ENCODE results near the gene WDR13.
"Not testable (repeated sequence)": the region's sequence is repeated elsewhere in the genome, so short reads cannot be mapped to it uniquely, and the experiment has no call there.

Gene WDR13
- total RNA-seq: 29.6 to 55.2 (median 36.8) reads per million in 9 experiments

DNA sequence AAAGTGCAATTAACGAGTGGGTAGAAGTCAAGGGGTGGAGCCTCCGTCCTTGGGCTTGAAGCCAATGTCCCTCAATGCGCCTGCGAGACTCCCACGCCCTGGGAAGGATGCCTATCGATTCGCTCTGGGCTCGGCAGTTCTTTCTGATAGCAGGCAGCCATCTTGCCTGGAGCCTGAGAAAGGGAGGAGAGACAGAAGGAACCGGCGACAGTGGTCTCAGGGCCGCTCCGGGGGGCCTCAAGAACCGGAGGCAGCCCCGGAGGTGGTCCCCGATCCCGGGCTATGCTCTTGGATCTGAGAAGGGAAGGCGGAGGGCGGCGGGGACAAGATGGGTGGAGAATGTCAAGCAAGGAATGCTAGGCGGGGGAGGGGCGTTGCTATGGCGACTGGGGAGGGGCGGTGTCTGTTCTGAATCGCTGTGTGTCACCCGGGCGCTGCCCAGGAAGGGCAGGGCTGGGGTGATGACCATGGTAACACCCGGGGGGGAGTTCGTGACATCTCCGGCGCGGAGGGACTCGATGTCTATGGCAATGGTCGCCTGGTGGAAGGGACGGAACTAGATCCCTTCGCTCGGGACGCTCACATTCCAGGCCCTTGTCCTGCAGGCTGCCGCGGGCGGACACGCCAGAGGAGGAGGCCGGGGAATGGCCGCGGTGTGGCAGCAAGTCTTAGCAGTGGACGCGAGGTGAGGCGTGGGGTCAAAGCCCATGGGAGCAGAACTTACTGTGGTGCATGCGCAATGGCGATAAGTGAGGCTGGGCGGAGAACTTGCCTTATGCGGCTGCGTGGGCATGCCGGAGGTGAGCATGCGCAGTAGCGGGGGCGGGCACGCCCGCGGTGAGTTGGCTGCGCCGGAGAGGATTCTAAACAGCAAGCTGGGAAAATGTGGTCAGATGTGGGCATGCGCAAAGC, at the start of gene WDR13:
WDR13 (plus strand) TSS at position 140 of the 912 bp plus-strand sequence; CDS start at position 645, 505 bp downstream.
- ATAC-seq (replicated peaks) (peak; percentile 89), DNase-seq (peak; percentile 80 to 84 (median 82))
- Mint-ChIP-seq H3K27me3 (no peaks in the 10 kb centered on the region), H3K4me3 (peak within 1 kb of the TSS; percentile 94 to 96), H3K9me3 (no peaks in the 10 kb centered on the region), H3K36me3 (ENCODE audit: insufficient read depth) (peaks cover 23% of the 10 kb centered on the region), H3K4me1 (ENCODE audit: low read depth in 2 of 2) (peaks cover 12% of the 10 kb centered on the region in 2 donors), H3K27ac (peak within 1 kb of the TSS; percentile 99)

DNA sequence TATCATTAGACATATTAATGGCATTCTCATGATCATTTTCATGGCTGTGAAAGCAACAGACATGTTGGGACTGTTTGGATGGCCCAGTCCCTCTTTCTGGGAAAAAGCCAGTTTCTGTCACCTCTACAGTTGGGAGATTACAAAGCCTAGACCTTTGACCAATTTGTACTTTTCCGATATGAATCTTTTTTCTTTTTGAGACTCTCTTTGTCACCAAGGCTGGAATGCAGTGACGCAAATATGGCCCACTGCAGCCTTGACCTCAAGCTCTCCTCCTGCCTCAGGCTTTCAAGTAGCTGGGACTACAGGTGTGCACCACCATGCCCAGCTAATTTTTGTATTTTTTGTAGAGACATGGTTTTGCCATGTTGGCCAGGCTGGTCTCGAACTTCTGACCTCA, 48.4 kb upstream of the WDR13 start:
- peaks cover 66% of the 10 kb centered on the region for H3K36me3 Mint-ChIP-seq (ENCODE audit: insufficient read depth)
- H3K27ac Mint-ChIP-seq: no peak overlapping the region
- H3K9me3 Mint-ChIP-seq: no peaks in the 10 kb centered on the region
- H3K4me3 Mint-ChIP-seq: no peak overlapping the region
- DNase-seq: no peak
- no peak for ATAC-seq (replicated peaks)
- H3K27me3 Mint-ChIP-seq: no peaks in the 10 kb centered on the region
- H3K4me1 Mint-ChIP-seq (ENCODE audit: low read depth in 2 of 2): peaks cover 0 to 4% of the 10 kb centered on the region in 2 donors

DNA sequence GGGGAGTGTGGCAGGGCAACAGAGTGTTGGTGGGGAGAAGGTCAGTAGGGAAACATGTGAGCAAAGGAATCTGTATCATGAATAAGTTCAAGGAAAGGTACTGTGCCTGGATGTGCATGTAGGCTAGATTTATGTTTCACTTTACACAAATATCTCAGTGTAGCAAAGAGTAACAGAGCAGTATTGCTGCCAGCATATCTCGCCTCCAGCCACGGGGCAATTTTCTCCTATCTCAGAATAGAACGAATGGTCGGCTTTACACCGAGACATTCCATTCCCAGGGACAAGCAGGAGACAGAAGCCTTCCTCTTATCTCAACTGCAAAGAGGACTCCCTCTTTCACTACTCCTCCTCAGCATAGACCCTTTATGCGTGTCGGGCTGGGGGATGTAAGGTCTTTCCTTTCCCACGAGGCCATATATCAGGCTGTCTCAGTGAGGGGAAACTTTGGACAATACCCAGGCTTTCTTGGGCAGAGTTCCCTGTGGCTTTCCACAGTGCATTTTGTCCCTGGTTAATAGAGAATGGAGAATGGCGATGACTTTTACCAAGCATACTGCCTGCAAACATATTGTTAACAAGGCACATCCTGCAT, 41.5 kb upstream of the WDR13 start:
- not testable (repeated sequence) for ATAC-seq (replicated peaks); H3K27ac Mint-ChIP-seq; DNase-seq; H3K4me3 Mint-ChIP-seq; H3K9me3 Mint-ChIP-seq; H3K27me3 Mint-ChIP-seq; H3K4me1 Mint-ChIP-seq (ENCODE audit: low read depth in 2 of 2)
- peaks cover 64% of the 10 kb centered on the region for H3K36me3 Mint-ChIP-seq (ENCODE audit: insufficient read depth)

DNA sequence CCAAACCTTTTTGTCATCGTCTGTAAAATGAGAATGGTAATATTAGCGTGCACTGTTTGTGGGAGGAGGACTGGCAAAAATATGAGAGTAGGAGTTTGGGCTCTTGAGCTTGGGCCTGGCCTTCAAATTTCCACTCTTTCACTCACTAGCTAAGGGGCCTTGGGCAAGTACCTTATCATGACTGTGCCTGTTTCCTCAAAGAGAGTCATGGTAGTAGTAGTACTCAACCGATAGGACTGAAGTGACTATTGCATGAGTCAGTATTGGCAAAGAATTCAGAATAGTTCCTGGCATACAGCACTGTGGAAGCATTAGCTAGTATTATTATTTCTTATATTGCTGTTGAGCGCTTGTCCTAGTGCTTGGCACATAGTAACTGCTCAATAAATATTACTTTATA, 39.0 kb upstream of the WDR13 start:
- no peak overlapping the region for H3K4me3 Mint-ChIP-seq
- H3K4me1 Mint-ChIP-seq (ENCODE audit: low read depth in 2 of 2): peaks cover 3 to 5% of the 10 kb centered on the region in 2 donors
- no peak for ATAC-seq (replicated peaks)
- H3K9me3 Mint-ChIP-seq: no peaks in the 10 kb centered on the region
- no peaks in the 10 kb centered on the region for H3K27me3 Mint-ChIP-seq
- H3K36me3 Mint-ChIP-seq (ENCODE audit: insufficient read depth): peaks cover 51% of the 10 kb centered on the region
- no peak for DNase-seq
- no peak overlapping the region for H3K27ac Mint-ChIP-seq

DNA sequence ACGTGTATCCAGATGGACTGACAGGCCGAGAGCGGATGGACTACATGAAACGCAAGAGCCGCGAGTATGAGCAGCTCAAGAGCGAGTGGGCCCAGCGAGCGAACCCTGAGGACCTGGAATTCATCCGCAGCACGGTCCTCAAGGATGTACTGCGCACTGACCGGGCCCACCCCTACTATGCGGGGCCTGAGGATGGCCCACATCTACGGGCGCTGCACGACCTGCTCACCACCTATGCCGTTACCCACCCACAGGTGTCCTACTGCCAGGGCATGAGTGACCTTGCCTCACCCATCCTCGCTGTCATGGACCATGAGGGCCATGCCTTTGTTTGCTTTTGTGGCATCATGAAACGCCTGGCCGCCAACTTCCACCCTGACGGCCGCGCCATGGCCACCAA, 37.7 kb upstream of the WDR13 start:
- H3K9me3 Mint-ChIP-seq: no peaks in the 10 kb centered on the region
- peak overlapping the region in 1 of 2 donors; percentile 44 for H3K27ac Mint-ChIP-seq
- peaks cover 45% of the 10 kb centered on the region for H3K36me3 Mint-ChIP-seq (ENCODE audit: insufficient read depth)
- H3K27me3 Mint-ChIP-seq: no peaks in the 10 kb centered on the region
- H3K4me3 Mint-ChIP-seq: no peak overlapping the region
- ATAC-seq (replicated peaks) (no peak), DNase-seq (no peak)
- H3K4me1 Mint-ChIP-seq (ENCODE audit: low read depth in 2 of 2): peaks cover 3% of the 10 kb centered on the region in 2 donors

DNA sequence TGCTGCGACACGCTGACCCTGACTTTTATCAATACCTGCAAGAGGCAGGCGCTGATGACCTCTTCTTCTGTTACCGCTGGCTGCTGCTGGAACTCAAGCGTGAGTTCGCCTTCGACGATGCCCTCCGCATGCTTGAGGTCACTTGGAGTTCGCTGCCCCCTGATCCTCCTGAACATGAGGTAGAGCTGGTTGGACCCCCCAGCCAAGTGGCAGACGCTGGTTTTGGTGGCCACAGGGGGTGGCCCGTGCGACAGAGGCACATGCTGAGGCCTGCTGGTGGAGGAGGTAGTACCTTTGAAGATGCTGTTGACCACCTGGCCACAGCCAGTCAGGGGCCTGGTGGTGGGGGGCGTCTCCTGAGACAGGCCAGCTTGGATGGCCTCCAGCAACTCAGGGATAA, 37.2 kb upstream of the WDR13 start:
- peaks cover 0 to 3% of the 10 kb centered on the region in 2 donors for H3K4me1 Mint-ChIP-seq (ENCODE audit: low read depth in 2 of 2)
- H3K27me3 Mint-ChIP-seq: no peaks in the 10 kb centered on the region
- no peak overlapping the region for H3K4me3 Mint-ChIP-seq
- no peaks in the 10 kb centered on the region for H3K9me3 Mint-ChIP-seq
- no peak for DNase-seq
- H3K36me3 Mint-ChIP-seq (ENCODE audit: insufficient read depth): peaks cover 43% of the 10 kb centered on the region
- no peak for ATAC-seq (replicated peaks)
- H3K27ac Mint-ChIP-seq: peak overlapping the region in 1 of 2 donors; percentile 44

DNA sequence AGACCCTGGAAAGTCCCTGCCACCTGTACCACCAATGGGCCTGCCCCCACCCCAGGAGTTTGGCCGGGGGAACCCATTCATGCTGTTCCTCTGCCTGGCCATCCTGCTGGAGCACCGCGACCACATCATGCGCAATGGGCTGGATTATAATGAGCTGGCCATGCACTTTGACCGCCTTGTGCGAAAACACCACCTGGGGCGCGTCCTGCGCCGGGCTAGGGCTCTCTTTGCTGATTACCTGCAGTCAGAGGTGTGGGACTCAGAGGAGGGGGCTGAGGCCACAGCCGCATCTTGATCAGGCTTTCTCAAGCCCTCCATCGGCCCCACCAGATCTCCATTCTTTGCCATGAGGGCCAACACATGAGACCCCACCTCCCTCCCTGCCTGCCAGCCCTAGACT, 36.6 kb upstream of the WDR13 start:
- DNase-seq: no peak
- Mint-ChIP-seq H3K4me1 (ENCODE audit: low read depth in 2 of 2) (peaks cover 0 to 3% of the 10 kb centered on the region in 2 donors), H3K36me3 (ENCODE audit: insufficient read depth) (peaks cover 40% of the 10 kb centered on the region), H3K4me3 (no peak overlapping the region), H3K9me3 (no peaks in the 10 kb centered on the region), H3K27me3 (no peaks in the 10 kb centered on the region), H3K27ac (no peak overlapping the region)
- ATAC-seq (replicated peaks): no peak

DNA sequence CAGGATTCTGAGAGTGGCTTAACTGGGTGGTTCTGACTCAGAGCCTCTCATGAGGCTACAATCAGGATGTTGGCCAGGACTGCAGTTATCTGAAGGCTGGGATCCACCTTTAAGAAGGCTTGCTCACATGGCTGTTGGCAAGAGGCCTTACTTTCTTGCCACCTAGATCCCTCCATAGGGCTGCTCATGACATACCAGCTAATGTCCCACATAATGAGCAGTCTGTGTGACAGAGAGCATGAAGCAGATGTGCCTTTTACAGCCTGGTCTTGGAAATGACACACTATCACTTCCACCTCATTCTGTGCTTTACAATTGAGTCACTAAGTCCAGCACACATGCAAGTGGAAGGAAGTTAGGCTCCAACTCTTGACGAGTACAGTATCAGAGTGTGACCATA, 27.3 kb upstream of the WDR13 start:
- Mint-ChIP-seq H3K4me1 (ENCODE audit: low read depth in 2 of 2) (peaks cover 4 to 7% of the 10 kb centered on the region in 2 donors), H3K36me3 (ENCODE audit: insufficient read depth) (peaks cover 24% of the 10 kb centered on the region), H3K4me3 (no peak overlapping the region), H3K27ac (no peak overlapping the region), H3K9me3 (no peaks in the 10 kb centered on the region), H3K27me3 (no peaks in the 10 kb centered on the region)
- DNase-seq: no peak
- ATAC-seq (replicated peaks): no peak

DNA sequence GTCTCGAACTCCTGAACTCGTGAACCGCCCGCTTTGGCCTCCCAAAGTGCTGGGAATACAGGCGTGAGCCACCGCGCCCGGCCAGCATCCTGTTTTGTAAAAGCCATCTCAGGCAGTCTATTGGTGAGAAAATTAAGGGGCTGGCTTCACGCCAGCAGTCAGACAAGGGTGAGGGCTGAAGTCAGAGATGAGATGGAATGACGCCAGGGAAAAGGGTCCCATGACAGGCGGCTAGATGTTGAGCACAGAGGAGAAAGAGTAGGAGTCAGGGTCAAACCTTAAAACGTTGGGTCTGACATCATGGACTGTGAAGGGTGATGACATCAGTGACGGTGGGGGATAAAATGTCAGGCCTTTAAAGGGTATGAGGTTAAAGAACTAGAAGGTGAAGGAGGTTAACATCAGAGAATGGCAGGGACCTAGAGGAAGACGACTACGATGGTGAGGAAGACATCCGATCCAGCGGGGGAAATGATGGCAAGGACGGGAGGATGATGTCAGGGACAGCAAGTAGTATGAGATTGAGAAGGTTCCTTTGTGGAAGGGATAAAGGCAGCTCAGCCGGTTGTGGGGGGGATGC, 23.5 kb upstream of the WDR13 start:
- DNase-seq: no peak
- peaks cover 54% of the 10 kb centered on the region for H3K36me3 Mint-ChIP-seq (ENCODE audit: insufficient read depth)
- peak overlapping the region; percentile 90 to 93 for H3K4me3 Mint-ChIP-seq
- H3K9me3 Mint-ChIP-seq: no peaks in the 10 kb centered on the region
- ATAC-seq (replicated peaks): peak; percentile 20
- H3K4me1 Mint-ChIP-seq (ENCODE audit: low read depth in 2 of 2): peaks cover 5 to 14% of the 10 kb centered on the region in 2 donors
- H3K27ac Mint-ChIP-seq: peak overlapping the region; percentile 95 to 98
- no peaks in the 10 kb centered on the region for H3K27me3 Mint-ChIP-seq

DNA sequence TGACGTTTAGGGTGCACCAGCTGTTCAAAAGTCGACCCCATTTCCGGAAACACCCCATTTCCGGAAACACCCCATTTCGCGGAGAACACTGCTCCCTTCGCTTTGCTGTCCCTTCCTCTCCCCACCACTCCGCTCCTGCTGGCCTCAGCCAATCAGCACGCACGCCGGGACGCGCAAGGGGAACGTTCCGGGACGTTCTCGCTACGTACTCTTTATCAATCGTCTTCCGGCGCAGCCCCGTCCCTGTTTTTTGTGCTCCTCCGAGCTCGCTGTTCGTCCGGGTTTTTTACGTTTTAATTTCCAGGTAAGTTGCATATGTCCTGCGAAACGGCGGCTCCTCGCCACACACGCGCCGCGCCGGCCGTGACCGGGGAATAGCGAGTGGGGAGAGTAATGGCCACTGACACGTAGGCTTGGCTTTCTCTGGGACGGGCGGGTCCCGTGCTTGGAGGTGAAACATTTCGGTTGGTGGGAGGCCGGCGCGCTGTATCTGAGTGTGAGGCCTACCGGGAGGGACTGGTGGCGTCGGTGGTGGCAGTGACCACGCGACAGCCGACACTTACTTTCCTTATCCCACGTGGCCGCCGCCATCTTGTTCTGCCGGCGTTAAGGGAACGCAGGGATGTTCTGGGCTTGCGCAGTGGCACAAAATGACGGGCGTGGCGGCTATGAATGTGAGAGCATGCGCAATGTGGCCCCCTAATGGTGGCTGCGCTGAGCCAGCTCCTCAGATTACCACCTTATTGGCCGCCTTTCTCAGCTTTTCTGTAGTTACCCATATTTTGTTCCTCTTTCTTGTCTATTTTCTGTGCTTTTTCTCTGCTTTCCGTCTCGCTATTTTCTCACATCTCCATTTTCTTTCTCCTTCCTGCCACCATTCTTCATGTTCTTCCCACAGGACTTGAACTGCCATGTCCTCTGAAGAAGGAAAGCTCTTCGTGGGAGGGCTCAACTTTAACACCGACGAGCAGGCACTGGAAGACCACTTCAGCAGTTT, 22.7 kb upstream of the WDR13 start, which contains the start of gene RBM3:
RBM3 (plus strand) TSS at position 215 of the 997 bp plus-strand sequence; CDS start at position 912, 697 bp downstream.
- peak within 1 kb of the TSS; percentile 90 to 93 for H3K4me3 Mint-ChIP-seq
- H3K27ac Mint-ChIP-seq: peak within 1 kb of the TSS; percentile 95 to 98
- ATAC-seq (replicated peaks) (peak; percentile 92), DNase-seq (peak; percentile 88 to 92 (median 89))
- H3K27me3 Mint-ChIP-seq: no peaks in the 10 kb centered on the region
- no peaks in the 10 kb centered on the region for H3K9me3 Mint-ChIP-seq
- peaks cover 8 to 14% of the 10 kb centered on the region in 2 donors for H3K4me1 Mint-ChIP-seq (ENCODE audit: low read depth in 2 of 2)
- peaks cover 62% of the 10 kb centered on the region for H3K36me3 Mint-ChIP-seq (ENCODE audit: insufficient read depth)

DNA sequence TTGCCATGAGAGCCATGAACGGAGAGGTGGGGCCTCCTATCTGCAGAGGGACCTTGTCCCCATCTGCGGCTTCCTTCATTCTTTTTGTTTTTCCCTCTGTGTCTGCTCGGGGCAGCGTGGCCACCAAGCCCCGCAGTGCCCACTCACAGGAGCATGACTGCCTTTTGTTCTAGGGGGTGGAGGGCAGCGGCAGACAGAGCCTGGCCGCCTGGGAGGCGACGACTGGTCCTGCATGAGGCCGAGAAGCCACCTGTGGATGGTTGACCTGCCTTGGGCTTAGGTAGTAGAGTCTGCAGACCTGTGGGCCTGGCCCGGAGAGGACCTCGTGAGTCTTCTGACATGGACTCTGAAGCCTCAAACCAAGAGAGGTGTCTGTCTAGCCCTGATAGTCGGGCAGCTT, 21.6 kb upstream of the WDR13 start:
- no peak for ATAC-seq (replicated peaks)
- Mint-ChIP-seq H3K4me3 (peak overlapping the region; percentile 90 to 93), H3K27me3 (no peaks in the 10 kb centered on the region), H3K36me3 (ENCODE audit: insufficient read depth) (peaks cover 65% of the 10 kb centered on the region), H3K9me3 (no peaks in the 10 kb centered on the region), H3K4me1 (ENCODE audit: low read depth in 2 of 2) (peaks cover 8 to 14% of the 10 kb centered on the region in 2 donors), H3K27ac (peak overlapping the region; percentile 95 to 98)
- no peak for DNase-seq

DNA sequence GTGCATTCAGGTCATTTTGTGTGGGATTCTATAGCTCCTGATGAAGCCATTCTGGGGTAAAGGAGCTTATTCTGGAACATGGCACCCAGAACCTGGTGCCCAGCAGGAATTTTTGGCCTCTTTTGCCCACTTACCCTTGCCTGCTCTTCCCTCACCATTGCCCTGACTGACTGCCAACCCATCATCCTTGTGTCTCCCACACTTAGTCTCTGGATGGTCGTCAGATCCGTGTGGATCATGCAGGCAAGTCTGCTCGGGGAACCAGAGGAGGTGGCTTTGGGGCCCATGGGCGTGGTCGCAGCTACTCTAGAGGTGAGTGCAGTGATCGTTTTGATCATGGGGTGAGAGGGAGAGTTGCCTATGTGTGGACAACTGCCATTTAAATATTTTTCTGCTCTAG, 21.2 kb upstream of the WDR13 start:
- peak overlapping the region; percentile 90 to 93 for H3K4me3 Mint-ChIP-seq
- no peak for DNase-seq
- H3K27ac Mint-ChIP-seq: peak overlapping the region in 1 of 2 donors; percentile 98
- H3K9me3 Mint-ChIP-seq: no peaks in the 10 kb centered on the region
- peaks cover 65% of the 10 kb centered on the region for H3K36me3 Mint-ChIP-seq (ENCODE audit: insufficient read depth)
- no peak for ATAC-seq (replicated peaks)
- peaks cover 8 to 14% of the 10 kb centered on the region in 2 donors for H3K4me1 Mint-ChIP-seq (ENCODE audit: low read depth in 2 of 2)
- H3K27me3 Mint-ChIP-seq: no peaks in the 10 kb centered on the region
